MM.1S (cell line): ENCODE data around the gene GGA2.

Source experiments
- CTCF ChIP-seq: fragments of 300-600 bp; sonication (generic); IDR thresholded peaks from 2 replicates; pipeline ENCODE4 v1.5.1; 2016; ENCODE audit warnings: antibody characterized with exemption, low read length, mixed read lengths
- EZH2 ChIP-seq: fragments of 300-600 bp; sonication (generic); optimal IDR thresholded peaks from 2 replicates; pipeline ENCODE3; 2017; ENCODE audit warnings: low read depth, mild to moderate bottlenecking, antibody characterized with exemption, low read length, mixed read lengths
- EZH2phosphoT487 ChIP-seq: fragments of 300-600 bp; sonication (generic); IDR thresholded peaks from 2 replicates; pipeline ENCODE4 v1.6.1; 2018; ENCODE audit warnings: antibody characterized with exemption, low read length

- TF ChIP-seq EZH2 (no peak), EZH2phosphoT487 (no peak), CTCF (no peak)
Measured at GRCh38 chr16:23544436-23544835, 34.1 kb upstream of the GGA2 start.
